Dermis blood vessel endothelial cell (primary cell): ENCODE results near the gene ADD2. TPM values are rescaled to one million over a fixed set of nuclear protein-coding genes. Genes with fewer than 3 reads are reported as not detected.

Experiments
- DNase-seq: peaks from one replicate; pipeline ENCODE4 v3.0.0; 2010
- total RNA-seq: library from RNA; depleted of rRNA; stranded (reverse); fragments of >200 nt; gene quantifications from 2 replicates; pipeline ENCODE4 v1.2.3, GENCODE V29; 2014

The ADD2 gene
- total RNA-seq, 1 donor from 2014 or later = 4.6 TPM

DNA sequence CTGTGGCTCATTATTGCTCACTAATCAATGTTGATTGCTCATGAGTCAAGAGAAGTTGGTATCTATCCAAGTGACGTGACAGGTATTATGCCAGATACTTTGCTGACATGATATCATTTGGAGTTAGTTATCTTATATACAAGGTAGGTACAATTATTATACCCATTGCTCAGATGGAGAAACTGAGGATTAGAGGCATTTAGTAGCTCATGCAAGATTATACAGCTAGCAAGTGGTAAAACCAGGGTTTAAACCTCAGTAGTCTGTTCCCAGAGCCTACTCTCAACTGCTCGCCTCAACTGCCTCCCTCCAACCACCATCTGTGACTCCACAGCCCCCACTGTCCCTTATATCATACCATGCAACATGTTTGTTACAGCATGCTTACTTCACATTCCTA, 16.3 kb upstream of the ADD2 start:
- no peak for DNase-seq

GRCh38 chr2:70779911-70780545, 12.0 kb upstream of the ADD2 start:
- no peak for DNase-seq

DNA sequence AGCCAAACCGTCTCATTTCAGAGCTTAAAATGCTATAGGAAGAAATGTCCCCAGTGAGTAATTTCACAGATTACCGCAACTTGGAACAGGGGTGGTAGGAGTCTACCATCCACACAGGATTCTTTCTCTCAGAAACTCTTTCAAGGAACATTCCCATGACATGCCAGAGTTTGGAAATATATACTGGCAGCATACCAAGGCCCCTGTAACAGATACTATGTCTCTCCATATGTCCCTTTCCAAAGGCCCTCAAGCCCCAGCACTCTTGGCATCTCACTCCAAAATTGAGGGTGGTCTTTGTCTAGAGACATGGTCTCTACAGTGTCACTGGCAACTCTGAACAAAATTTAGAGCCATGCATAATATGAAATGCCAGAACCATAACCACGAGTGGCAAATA, 11.5 kb upstream of the ADD2 start:
- no peak for DNase-seq

DNA sequence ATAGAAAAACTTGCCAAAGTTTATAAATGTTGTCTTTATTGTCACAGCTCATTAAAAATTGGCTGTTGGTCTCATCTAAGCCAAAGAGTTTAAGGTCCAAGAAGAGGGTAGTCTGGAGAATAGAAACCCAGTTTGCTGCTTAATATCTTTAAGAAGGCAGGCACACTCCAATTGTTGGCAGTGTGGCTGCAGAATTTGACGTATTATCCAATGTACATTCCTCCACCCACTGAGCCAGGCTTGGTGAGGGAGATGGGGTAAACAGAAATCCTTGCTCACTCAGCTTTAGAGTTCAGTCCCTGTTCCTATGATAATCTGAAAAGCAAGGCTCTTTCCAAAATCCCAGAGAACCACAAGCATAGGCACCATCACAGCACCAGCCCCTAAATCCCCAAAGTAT, 10.7 kb upstream of the ADD2 start:
- DNase-seq = no peak

GRCh38 chr2:70777450-70777849, 9.4 kb upstream of the ADD2 start:
- no peak for DNase-seq

DNA sequence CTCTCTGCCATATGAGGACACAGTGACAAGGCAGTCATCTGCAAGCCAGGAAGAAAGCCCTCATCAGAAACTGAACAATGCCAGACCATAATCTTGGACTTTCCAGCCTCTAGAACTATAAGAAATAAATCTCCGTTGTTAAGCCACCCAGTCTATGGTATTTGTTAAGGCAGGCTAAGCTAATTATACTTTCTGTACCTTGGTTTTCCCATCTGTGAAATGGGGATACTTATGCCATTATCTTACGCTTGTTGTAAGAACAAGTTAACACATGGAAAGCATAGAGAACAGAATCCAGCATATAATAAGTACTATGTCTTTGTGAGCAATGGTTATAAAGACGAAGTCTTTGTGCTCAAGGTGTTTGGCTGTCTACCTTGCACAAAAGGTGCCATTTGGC, 8.3 kb upstream of the ADD2 start:
- no peak for DNase-seq

DNA sequence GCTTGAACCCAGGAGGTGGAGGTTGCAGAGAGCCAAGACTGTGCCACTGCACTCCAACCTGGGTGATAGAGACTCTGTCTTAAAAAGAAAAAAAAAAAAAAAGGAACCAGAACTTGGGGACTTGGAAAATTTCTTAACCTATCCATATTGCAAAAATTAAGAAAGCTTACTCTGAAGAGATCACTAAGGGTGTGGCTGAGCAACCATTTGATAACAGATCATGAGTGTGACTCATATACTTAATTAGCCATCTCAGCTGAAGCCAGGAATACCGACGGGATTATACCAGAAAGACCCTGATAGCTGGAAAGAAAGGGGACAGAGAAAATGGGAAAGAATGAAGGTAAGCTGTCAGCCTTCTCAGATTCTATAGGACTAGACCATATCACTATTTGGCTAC, 7.1 kb upstream of the ADD2 start:
- DNase-seq = no peak

GRCh38 chr2:70772486-70773155, 4.6 kb upstream of the ADD2 start:
- no peak for DNase-seq

GRCh38 chr2:70771446-70771845, 3.4 kb upstream of the ADD2 start:
- DNase-seq = no peak

GRCh38 chr2:70769450-70769849, 1.4 kb upstream of the ADD2 start:
- DNase-seq = no peak

DNA sequence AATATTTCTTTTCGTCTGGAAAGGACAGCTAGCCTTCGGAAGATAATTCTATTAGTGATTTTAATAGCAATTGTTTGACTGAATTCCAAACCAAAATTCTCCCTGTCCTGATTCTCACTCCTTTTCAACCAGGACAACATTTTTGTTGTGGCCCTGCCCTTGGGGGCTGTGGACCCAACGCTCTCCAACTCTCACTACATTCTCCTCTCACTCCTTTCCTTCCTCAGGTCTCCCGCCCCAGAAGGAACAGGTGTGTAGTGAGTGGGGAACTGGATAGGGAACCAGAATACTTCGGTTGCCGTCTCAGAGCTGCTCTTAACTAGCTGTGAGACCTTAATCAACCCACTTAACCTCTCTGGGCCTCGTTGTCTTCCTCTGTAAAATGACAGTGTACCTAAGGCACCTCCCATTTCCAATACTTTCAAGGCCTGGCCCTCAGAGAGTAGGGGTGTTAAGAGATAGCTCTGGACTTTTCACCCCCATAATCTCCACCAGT, 638 bp upstream of the ADD2 start:
- DNase-seq = no peak

GRCh38 chr2:70767079-70767698, 811 bp downstream of the ADD2 start:
- DNase-seq = no peak

- no peak for DNase-seq
Observed at GRCh38 chr2:70766357-70767078, 1.5 kb downstream of the ADD2 start.

DNA sequence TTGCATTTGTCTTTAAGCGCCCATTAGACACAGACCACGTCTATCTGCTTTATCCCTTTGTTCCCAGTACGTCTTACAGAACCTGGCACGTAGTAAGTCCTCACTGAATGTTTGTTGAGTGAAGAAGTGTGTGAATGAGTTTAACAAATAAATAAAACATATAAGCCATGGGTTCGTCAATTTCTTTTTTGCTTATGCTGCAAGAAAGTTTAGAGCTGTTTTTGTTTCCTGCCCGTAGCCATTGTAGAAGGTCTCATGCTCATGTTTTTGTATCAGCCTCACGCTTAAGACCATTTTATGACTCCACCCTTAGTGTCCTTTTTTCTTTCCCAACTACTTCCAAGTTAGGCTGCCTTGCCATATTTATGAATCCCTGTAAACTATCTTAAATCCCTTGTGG, 2.5 kb downstream of the ADD2 start:
- DNase-seq = no peak

- no peak for DNase-seq
Observed at GRCh38 chr2:70759446-70759845, 8.6 kb downstream of the ADD2 start.

DNA sequence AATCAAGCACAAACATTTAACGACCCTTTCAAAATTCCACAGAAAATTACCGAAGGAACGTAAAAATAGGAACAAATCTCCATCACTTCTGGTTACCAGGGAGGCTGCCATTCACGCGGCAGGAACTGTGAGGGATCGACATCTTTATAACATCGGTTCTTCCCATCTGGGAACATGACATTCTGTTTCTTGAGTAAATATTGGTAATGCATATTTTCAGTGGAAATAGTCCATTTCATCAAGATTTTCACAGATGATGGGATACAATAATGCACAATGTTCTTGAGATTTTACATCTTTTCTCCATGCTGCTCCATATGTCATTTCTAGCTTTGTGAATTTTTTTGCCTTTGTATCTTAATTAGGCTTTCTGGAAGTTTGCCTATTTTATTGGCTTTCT, 10.0 kb downstream of the ADD2 start:
- no peak for DNase-seq

- no peak for DNase-seq
Observed at GRCh38 chr2:70757360-70757759, 10.6 kb downstream of the ADD2 start.

- no peak for DNase-seq
Observed at GRCh38 chr2:70756128-70756527, 11.9 kb downstream of the ADD2 start.

GRCh38 chr2:70753902-70754301, 14.1 kb downstream of the ADD2 start:
- no peak for DNase-seq

DNA sequence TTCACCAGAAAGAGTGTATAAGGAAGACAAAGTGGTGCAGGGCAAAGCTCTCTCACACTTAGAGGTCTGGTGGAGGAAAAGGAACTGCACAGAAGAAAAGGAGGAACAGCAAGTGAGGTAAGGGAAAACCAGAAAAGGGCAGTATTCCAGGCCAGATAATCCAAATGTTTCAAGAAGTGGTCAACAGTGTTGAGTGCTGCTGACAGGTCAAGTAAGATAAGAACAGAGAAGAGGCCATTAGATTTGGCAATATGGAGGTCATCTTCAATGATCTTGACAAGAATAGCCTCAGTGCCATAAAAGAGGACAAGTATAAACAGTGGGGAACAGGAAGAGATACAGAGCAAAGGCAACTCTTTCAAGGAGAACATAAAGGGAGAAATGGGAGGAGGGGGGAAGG, 15.0 kb downstream of the ADD2 start:
- DNase-seq = no peak

GRCh38 chr2:70752396-70752795, 15.6 kb downstream of the ADD2 start:
- no peak for DNase-seq

GRCh38 chr2:70751881-70752280, 16.1 kb downstream of the ADD2 start:
- DNase-seq = no peak

GRCh38 chr2:70750320-70750719, 17.7 kb downstream of the ADD2 start:
- no peak for DNase-seq
